HFFc6 (cell line): ENCODE measurements around the gene CDIPT. TPM values are rescaled to one million over a fixed set of nuclear protein-coding genes. Genes with fewer than 3 reads are reported as not detected.

Source experiments
- DNase-seq: peaks from one replicate; pipeline ENCODE4 v3.0.0-alpha.2; 2018
- H3K27ac Mint-ChIP-seq: 2 replicates; pipeline ENCODE4 v1.8.0; 2020; ENCODE audit warnings: mild to moderate bottlenecking, mixed read lengths
- H3K27me3 Mint-ChIP-seq: 2 replicates; pipeline ENCODE4 v1.8.0; 2021; ENCODE audit warnings: mild to moderate bottlenecking, moderate library complexity, mixed read lengths; ENCODE audit not compliant: insufficient read depth
- H3K36me3 Mint-ChIP-seq: 2 replicates; pipeline ENCODE4 v1.8.0; 2021; ENCODE audit warnings: low read depth, mixed read lengths
- H3K4me1 Mint-ChIP-seq: 2 replicates; pipeline ENCODE4 v1.8.0; 2020; ENCODE audit warnings: low read depth, mixed read lengths
- H3K4me3 Mint-ChIP-seq: 2 replicates; pipeline ENCODE4 v1.8.0; 2020; ENCODE audit warnings: mild to moderate bottlenecking, moderate library complexity, mixed read lengths
- H3K9me3 Mint-ChIP-seq: 2 replicates; pipeline ENCODE4 v1.8.0; 2020; ENCODE audit warnings: mild to moderate bottlenecking, mixed read lengths
- CTCF ChIP-seq: fragments of 200-600 bp; sonication (generic); IDR thresholded peaks from 2 replicates; pipeline ENCODE4 v1.5.0; 2021; ENCODE audit warnings: antibody characterized with exemption, mild to moderate bottlenecking
- total RNA-seq, 6 experiments: library from RNA; stranded (reverse); fragmentation: NEBNext Ultra II Directional; extraction: Animal tissue kit (Norgen Biotek cat#: 25700); gene quantifications; 2 replicates in 1 of 6; 3 replicates in 5 of 6; pipeline ENCODE4 v1.2.3, GENCODE V29; 2021

CDIPT gene
- total RNA-seq, 6 experiments from 2014 or later: 82.6 to 115 (median 94.7) TPM

DNA sequence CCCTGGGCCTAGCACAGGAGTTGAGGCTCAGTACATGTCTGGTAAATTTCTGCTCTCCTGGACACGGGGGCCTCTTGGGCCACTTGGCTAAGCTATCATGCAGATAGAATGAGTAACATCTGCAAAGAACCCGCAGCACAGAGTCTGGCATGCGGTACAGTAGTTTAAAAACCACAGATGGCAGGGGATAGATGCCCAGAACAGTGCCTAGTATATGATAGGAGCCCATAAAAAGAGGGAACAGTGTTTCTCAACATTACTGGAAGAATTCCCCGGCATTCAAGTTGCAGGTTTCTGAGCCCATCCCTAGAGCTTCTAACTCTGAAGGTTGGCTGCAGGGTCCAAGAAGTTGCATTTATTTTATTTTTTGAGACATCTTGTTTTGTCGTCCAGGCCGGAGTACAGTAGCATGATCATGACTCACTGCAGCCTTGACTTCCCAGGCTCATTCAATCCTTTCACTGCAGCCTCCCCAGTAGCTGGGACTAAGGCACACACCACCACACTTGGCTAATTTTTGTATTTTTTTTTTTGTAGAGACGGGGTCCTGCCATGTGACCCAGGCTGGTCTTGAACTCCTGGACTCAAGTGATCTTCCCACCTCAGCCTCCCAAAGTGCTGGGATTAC, 5.8 kb downstream of the CDIPT start:
- TF ChIP-seq CTCF: no peak
- peak; percentile 78 for DNase-seq
- Mint-ChIP-seq H3K27me3 (peaks cover 5% of the 10 kb centered on the region), H3K4me3 (peak overlapping the region; percentile 13), H3K27ac (peak overlapping the region; percentile 80), H3K9me3 (no peaks in the 10 kb centered on the region), H3K36me3 (peaks cover 17% of the 10 kb centered on the region), H3K4me1 (peaks cover 36% of the 10 kb centered on the region)

GRCh38 chr16:29854520-29855100, 8.4 kb downstream of the CDIPT start:
- no peak overlapping the region for H3K4me3 Mint-ChIP-seq
- H3K27me3 Mint-ChIP-seq: peaks cover 4% of the 10 kb centered on the region
- TF ChIP-seq CTCF: 0 out of 2 replicates have a peak, but pooled peaks have one; percentile 2
- peak; percentile 11 for DNase-seq
- no peak overlapping the region for H3K27ac Mint-ChIP-seq
- peaks cover 20% of the 10 kb centered on the region for H3K36me3 Mint-ChIP-seq
- H3K4me1 Mint-ChIP-seq: peaks cover 18% of the 10 kb centered on the region
- no peaks in the 10 kb centered on the region for H3K9me3 Mint-ChIP-seq

- no peak overlapping the region for H3K4me3 Mint-ChIP-seq
- TF ChIP-seq CTCF: no peak
- no peaks in the 10 kb centered on the region for H3K9me3 Mint-ChIP-seq
- DNase-seq: peak; percentile 50
- peaks cover 8% of the 10 kb centered on the region for H3K27me3 Mint-ChIP-seq
- no peak overlapping the region for H3K27ac Mint-ChIP-seq
- H3K36me3 Mint-ChIP-seq: peaks cover 16% of the 10 kb centered on the region
- peaks cover 13% of the 10 kb centered on the region for H3K4me1 Mint-ChIP-seq
Observed at GRCh38 chr16:29852654-29853053, 10.4 kb downstream of the CDIPT start.

DNA sequence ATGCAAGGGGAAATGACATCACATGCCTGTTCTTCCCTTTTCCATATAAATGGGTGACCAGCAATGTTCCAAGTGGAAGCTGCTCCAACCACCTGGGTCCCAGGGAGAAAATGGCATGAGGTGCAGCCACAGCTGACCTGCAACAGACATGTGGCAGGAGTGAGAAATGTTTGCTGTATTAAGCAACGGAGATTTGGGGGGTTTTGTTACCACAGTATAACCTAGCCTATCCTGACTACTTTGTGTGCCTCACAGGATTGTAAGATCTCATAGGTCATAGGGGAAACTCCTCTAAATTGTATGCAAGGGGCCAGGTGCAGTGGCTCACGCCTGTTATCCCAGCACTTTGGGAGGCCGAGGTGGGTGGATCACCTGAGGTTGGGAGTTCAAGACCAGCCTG, 12.0 kb downstream of the CDIPT start:
- Mint-ChIP-seq H3K4me1 (no peaks in the 10 kb centered on the region), H3K27me3 (peaks cover 6% of the 10 kb centered on the region), H3K27ac (no peak overlapping the region), H3K36me3 (peaks cover 21% of the 10 kb centered on the region), H3K4me3 (no peak overlapping the region), H3K9me3 (no peaks in the 10 kb centered on the region)
- DNase-seq: no peak
- no peak for TF ChIP-seq CTCF

DNA sequence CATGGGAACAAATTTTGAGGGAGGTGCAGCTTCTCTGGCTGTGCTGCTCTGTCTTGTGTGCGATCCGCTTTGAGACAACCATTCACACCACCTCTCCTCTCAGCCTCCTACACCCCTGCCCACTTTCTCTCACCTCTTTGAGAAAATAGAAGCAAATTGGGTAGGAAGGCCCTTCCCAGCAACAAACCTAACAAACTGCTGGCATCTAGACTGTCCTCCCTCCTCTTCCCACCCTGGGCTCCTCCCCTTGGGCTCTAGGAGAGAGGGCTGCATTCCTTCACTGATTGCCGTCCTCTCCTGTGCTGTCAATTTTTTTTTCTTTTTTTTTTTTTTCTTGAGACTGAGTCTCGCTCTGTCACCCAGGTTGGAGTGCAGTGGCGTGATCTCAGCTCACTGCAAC, 13.5 kb downstream of the CDIPT start:
- no peak overlapping the region for H3K4me3 Mint-ChIP-seq
- TF ChIP-seq CTCF: no peak
- H3K27me3 Mint-ChIP-seq: peaks cover 7% of the 10 kb centered on the region
- peaks cover 34% of the 10 kb centered on the region for H3K36me3 Mint-ChIP-seq
- peak overlapping the region; percentile 46; the same call in 1 of the 2 replicates for H3K27ac Mint-ChIP-seq
- no peaks in the 10 kb centered on the region for H3K9me3 Mint-ChIP-seq
- H3K4me1 Mint-ChIP-seq: no peaks in the 10 kb centered on the region
- DNase-seq: no peak
